NCI-H2227 (cell line): ENCODE measurements around the gene RAB28.

Source experiments
- DNase-seq: peaks from one replicate; lab custom pipeline; 2025; ENCODE audit not compliant: unreplicated experiment; lab: John Stamatoyannopoulos, UW

The RAB28 gene

DNA sequence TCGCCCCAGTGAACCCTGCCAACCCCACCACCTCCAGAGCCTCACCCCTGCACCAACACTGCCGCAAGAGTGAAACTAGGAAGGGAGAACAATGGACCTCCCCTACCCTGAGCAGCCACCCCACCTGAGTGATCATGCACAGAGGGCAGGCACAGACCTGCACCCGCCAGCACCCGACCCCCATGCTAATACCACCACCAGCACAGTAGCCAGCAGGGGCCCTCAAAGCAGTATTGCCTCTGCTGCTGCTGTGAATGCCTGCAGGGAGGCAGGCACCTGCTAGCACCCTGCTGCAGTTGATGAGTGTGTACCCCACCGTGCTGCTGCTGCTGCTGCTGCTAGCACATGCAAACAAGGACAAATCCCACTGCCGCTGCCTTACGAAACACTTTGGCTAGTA is 100.1 kb downstream of the RAB28 start:
- DNase-seq: no peak

DNA sequence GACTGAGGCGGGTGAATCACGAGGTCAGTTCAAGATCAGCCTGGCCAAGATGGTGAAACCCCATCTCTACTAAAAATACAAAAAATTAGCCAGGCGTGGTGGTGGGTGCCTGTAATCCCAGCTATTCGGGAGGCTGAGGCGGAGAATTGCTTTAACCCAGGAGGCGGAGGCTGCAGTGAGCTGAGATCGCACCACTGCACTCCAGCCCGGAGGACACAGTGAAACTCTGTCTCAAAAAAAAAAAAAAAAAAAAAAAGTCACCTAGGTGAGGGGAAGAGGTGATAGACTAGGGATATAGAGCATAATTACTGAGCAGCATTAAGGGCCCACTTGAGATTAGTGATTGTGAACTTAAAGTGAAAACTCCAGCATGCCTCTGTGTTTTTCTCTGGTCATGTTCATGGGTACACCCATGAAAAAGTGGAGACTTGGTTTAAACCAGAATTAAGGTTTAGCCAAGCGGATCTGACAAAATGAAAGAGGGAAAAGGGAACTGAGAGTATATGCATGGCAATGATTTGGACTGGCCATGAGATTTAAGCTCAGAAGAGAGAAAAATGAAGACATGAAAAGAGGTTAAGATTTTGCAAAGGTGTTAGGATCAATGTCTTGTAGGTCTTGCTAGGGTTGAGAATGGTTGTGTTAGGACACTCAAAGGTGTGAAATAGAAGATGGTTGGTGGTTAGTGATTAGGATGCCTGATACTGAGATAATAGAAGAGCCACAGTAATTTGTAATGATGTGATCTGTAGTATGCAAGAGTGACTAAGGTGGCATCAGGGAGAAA is 105.0 kb downstream of the RAB28 start:
- no peak for DNase-seq

DNA sequence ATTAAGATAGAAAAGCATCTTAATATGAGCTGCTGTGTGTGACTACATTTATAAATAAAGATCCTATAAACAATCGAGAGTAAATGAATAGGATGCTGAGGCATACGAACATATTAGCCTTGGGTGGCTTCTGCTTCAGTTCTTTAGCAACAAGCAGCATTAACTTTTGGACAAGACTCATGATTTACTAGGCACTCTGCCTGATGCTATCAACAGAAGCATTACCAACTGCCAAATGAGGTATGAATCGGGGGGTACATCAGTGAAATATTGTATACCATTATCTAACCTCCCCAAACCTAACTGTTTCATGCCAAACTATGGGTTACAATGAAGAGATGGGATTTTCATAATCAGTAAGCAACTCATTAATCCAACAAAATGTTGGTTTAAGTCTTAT is 113.1 kb downstream of the RAB28 start:
- DNase-seq: no peak

DNA sequence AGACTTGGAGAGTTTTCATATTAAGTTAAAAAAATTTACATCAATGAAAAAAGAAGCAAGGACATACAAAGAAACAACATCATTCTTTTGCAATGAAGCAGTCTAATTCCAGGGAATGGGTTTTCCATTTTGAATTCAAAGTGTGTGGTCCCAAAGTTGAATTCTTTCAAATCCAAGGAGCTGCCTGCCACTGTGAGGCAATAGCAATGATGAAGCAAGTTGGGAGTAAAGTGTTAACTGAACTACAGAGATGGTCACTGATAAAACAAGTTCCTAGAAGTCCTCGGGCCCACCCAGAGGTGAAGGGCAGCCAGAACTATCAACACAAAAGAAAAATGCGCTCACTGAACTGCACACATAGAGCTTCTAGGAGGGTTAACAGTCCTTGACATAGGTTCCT is 115.9 kb downstream of the RAB28 start:
- DNase-seq: no peak

DNA sequence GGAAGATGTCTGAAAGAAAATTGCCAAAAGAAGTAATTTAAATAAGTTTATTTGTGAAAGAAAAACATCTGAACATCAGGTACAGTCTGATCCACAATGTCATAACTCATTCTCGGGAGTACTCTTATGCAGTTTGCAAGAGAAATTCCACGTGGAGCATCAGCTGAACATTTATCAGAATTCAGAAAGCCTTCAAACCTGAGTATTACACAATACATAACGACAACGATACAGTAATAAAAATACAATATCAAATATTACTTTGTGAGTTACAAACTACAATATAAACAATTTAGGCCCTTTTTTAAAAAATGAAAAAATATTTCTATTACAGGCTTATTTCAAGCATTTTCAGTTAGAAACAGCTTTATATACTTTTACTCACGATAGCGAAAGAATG is 116.4 kb downstream of the RAB28 start:
- DNase-seq: no peak

DNA sequence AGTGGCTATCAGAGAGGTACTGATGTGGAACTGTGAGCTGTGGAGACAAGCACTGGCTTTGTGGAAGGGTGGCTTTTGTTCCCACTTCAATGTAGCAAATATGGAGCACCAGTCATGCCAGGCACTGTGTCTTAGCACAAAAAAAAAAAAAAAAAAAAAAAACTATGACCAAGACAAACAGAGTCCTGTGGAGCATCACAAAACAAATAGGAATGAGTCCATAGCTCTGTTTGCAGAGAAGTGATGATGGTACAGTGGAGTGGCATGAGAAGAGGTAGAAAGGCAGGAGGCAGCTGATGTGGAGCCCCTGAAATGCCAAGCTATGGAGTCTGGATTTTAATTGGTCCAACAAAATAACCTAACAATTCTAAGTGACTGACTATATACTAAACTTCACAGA is 116.9 kb downstream of the RAB28 start:
- no peak for DNase-seq

DNA sequence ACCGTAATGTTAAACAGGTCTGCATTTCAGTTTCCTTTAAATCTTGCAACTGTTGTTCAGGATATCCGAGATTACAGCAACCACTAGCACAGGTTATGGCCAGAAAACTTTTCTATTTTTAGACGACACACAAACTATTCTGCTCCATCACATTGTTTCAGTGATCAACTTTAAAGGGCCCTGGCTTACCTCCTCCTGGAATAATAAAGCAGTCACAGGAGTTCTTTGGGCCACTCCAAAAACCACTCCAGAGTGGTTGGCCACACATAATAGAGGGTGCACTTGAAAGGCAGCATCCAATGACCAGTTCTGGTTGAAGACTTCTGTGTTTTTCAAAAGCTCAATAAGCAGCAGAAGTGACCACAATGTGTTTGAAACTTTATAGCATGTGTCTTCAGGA is 118.9 kb downstream of the RAB28 start:
- DNase-seq: no peak

DNA sequence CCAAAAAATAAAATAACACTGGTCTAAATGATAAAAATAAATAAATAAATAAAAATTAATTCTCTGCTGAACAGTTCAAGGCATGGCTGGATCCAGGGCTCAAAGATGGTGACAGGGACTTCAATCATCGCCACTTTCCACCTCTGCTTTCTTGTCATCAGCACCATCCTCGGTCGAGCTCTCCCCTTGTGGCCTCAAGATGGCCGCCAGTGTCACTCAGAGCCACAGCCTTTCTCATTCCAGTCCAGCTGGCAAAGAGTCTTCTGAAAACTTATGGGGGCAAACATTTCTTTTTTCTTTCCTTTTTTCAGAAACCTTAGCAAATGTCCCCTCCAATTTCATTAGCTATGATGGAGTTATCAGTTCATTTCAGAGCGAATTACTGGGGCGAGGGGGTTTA is 119.5 kb downstream of the RAB28 start:
- DNase-seq: no peak

DNA sequence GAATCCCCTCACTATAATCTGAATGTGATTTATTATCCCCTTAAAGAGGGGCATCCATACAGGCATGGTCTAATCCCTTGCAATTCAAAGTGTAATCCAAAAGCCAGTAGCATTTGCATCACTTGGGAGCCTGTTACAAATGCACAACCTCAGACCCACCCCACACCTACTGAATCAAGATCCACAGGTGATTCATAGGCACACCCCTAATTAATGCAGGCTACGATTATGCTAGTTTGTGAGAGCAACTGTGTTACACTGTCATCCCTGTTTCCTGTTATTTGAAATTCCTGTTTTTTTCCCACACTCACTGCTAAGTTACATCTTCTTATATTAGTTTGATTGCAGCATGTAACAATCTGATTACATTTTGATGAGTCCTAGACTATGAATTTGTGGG is 120.0 kb downstream of the RAB28 start:
- no peak for DNase-seq

DNA sequence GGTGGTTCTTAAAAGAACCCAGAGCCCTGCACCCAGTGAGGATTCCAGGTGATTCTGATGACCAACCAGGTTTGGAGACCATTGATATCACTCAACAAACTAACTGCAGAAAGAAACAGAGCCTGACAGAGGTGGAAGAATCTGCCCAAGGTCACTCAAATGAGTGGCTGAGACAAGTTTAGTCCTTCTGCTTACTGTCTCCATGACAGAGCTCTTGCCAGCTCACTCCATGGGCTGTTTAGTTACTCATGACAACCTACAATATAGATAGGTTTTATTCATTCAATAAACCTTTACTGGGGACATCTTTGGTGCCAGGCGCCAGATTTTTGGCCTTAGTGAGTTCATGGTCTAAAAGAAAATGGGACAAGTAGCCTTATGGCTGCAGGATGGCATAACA is 124.3 kb downstream of the RAB28 start:
- no peak for DNase-seq

DNA sequence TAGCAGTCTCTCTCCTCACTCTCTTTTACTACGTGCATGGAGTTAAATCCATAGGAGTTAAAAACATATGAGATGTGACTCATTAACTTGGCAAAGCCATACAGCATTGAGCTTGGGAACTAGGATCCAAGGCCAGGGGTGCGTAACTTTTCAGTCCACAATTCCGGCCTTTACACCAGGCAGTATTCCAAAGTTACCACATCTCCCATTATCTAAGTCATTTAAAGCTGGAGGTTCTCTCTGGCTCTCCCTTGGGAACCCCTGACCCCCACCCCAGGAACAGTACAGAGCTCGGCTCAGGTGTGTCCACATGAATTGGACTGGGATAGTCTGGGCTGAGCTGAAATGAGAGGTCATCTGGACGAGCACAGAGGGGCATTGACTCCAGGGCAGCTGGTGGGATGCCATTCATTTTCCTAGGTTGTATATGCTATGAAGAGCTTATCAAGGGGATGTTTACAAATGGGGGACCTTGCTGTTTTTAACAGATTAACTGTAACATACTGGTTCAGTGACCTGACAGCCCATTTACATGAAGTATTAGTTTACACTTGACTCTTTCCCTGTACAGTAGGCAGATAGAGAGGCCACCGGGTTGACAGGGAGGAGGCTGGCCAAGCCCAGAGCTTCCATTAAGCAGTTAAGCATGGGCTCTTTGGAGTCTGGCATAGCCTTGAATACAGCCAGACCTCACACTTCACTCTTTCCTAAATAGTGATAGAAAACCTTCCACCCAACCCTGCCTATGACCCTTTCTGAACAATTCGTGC is 128.8 kb downstream of the RAB28 start:
- no peak for DNase-seq

DNA sequence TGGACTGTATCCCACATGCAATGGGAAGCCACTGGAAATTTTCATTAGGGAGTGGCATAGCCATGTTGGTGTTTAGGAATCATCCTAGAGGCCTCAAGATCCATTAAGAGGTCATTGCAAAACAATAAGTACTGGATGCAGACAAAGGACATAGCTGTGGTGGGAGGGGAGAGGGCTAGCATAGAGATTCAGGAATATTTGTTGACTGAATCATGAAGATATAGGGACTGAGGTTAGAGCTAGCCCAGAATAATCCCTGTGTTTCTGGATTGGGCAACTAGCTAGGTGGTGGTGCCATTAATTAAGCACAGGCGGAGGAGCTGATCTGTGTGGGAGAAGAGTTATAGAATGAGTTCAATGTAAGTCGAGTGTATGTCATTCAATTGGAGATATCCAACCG is 135.0 kb downstream of the RAB28 start:
- no peak for DNase-seq

DNA sequence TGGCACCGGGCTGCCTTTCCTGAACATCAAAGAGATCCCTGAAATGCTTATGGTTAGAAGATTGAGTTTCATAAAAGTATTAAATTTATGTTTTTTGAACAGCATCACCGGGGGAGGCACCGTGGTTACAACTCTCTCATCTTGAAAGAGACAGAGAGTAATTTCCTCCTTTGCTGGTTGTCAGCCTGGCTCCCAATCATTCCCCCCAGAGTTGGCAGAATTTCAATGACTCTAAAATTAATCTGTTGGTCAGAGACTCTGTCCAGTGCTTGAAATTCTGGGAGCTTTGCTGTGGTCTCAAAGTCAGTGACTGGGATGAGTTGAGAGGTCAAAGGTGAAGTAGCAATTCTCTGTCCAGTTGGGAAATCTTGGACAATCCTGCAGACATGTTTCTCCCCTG is 135.9 kb downstream of the RAB28 start:
- DNase-seq: no peak

DNA sequence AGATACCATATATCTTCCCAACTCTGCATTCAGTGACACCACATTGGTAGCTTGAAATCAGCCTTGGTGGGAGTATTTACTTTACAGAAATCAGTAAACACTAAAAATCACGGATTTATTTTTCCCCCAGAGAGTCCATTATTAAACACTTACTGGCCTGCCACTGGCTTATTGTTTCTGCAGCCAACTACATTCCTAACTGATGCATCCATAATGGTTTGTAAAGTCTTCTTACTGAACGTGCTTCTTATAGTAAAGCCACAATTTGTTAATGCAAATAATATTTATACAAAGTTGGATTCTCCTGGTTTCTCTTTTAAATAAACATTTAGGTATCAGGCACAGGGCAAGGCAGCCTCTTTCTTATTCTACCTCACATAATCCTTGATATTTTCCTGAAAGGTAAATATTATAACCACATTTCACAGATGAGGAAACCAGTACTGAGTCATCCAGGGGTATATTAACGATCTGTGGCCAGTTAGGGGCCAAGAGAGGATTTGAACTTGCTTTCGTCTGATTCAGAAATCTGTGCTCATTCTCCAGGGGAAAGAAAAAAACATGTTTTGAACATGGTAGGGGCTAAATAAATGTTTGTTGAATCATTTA is 136.5 kb downstream of the RAB28 start:
- DNase-seq: no peak

DNA sequence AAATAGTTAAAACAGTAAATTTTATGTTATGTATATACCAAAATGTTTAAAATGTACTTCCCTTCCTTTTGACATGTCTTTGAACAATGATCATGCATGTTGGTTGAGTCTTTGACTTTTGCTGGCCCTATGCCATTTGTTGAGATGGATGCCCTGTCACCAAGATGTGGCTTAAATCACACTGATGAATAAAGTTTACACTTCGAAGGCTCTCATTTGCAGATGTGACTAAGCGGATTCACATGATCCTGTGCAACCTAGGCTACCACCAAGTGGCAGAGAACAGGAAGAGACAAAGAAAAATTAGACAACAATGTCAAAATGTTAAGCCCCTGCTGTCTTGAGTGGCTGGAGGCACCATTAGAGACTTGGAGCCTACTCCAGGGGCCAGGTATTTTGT is 139.9 kb downstream of the RAB28 start:
- no peak for DNase-seq

DNA sequence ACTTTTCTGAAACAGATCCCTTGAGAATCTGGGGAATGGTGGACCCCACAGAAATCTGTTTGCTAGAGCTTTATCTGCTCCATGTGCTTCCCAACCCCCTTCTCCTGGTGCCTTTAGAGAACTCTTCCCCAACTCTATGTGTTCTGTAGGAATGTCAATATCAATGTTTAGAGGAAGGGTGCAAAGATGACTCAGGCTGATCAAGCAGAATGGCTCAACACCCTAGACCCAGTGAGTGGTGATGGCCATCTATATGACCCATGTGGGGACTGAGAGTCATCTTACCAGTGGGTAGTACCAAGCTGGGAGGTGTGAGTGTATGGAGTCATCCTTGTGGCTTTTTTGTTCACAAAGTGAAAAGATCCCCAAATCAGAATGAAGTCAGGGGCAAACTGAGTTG is 143.5 kb downstream of the RAB28 start:
- no peak for DNase-seq

DNA sequence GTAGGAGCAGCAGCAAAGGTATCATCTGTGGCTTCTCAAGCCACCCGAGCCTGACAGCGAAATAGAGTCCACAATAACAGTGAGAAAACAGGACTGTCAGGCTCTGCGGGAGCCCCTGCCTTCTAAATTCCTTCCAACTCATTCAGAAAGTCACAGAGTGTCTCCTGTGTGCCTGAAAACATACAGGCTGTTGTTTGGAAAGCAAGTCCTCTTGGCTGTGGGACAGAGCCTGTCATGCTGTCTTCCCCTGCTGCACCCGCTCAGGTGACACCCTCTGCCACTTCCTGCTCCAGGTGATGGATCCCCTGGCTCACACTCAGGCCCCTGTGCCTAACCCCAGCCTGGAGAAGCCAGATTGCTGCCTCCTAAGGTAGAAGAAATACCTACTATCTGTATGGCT is 152.3 kb downstream of the RAB28 start:
- no peak for DNase-seq

DNA sequence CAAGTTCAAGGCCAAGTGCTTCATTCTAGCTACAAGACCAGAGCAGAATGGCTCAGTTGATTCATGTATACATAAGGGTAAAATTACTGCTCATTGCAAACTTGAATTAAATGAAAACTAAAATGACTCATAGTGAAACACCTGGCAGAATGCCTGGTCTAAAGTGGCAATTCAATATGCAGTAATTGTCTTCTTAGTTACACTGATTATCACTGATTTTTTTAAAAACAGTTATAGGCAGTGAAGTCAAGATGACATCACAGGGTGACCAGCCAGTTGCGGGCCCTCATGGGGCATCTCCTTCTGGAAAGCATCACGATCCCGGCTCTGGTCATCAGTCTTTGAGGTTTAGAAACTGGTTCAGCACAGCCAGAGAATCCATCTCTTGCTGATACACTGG is 154.2 kb downstream of the RAB28 start:
- DNase-seq: no peak

DNA sequence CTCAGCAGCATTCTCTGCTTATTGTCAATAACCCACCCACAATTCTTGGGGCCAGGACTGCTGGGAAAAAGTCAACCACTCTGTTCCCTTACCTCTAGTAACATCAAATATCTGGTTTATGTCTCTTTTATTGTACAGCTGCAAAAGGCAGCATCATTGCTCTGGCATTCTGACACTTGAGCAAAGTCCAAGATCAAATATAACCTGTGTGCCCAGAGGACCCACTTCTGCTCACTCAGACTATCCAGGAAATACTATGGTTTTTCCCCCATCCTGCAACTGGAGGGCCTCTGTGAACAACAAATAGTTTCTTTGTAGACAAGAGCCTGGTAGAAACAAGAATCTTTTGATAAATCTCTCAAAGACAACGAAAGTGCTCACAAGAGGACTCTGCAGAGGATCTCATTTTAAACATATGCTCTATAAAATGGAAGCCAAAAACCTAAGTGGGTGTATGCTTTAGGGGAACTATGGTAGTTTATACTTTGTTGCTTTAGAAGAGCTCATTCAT is 154.7 kb downstream of the RAB28 start:
- no peak for DNase-seq

DNA sequence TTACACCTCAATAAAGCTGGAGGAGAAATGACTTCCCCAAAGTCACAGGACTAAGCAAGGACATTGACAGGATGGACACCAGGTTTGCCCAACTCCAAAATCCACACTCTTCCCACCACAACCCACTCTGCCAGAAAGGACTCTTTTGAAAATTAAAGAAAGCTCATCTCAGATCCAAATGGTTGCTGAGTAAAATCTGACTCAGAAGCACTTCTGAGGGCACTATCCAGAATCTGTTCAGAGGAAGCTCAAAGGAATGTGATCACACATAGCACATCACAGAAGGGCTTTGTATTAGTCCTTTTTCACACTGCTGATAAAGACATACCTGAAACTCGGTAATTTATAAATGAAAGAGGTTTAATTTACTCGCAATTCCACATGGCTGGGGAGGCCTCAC is 155.5 kb downstream of the RAB28 start:
- no peak for DNase-seq

DNA sequence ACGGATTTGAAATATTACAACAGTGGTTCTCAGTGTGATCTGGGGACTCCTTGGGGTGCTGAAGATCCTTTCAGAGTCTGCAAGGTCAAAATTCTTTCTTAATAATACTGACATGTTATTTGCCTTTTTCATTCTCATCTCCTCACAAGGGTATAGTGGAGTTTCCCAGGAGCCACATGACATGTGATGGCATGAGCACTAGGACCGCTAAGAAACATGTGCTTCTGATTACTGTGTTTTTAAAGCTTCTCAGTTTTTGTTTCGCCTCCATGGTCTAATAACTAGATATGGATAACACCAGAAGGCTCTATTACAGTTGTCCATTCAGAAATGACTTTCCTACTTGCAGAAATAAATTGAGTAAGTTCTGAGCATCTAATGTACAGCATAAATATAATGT is 156.1 kb downstream of the RAB28 start:
- DNase-seq: no peak

DNA sequence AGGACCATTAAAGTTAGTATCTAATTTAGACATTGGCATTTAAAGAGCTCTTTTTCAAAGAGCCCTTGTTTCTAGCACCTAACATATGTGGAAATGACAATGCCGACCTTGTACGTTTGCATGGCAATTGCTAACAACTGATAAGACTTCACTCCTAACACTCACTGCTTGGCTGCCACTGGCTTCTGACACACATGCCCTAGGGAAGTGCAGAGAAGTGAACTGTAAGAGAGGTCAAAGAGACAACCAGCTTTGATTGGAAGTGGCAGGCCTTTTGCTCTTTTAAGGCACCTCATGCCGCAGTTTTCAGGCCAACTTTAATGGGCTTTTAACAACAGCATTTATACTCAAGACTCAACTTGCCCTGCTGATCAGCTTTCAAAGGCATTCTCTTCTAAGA is 158.4 kb downstream of the RAB28 start:
- DNase-seq: no peak
